ENCODE results near the gene KIAA2012.
"Not testable (repeated sequence)": the region's sequence is repeated elsewhere in the genome, so short reads cannot be mapped to it uniquely, and the experiment has no call there.

The KIAA2012 gene

GRCh38 chr2:202121532-202122162 lies 48.6 kb downstream of the KIAA2012 start:
- DNase-seq: peak; percentile 27

- no peak for DNase-seq
These were observed 49.1 kb downstream of the KIAA2012 start for GRCh38 chr2:202122163-202122540.

DNA sequence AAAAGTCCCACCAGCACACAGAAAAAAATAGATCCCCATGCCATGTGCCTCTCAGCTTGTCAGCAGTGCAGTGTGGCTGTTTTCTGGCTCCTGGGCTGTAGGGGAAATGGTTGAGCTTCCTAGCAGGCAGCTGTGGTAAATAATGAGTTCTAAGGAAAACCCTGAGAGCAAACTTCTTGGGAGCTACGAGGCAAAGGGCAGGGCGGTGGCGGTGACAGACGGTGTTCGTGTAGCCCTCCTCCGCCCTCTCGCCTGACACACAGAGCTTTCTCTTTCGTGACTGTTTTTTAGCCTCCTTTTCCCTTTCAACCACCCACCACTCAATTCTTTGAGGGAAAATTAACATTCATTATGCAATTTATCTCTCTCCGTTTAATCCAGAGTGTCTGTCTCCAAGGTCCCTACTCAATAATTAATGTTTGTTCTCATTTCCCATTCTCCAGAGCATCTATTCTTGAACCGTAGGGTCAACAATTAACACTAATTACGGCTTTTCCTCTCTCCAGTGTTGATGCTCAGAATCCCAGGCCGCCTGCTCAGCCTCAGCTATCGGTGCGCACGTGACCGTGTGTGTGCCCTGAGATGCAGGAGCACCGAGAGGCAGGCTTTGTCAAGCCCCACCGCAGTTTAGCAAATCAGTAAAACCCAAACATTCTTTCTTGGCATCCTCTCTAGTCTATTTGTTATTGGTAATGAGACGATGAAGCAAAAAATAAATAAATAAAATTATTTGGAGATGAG lies 50.1 kb downstream of the KIAA2012 start:
- DNase-seq: no peak

- DNase-seq: no peak
These were observed 51.2 kb downstream of the KIAA2012 start for GRCh38 chr2:202124286-202124685.

GRCh38 chr2:202127687-202128331 lies 54.8 kb downstream of the KIAA2012 start:
- DNase-seq: no peak

- no peak for DNase-seq
These were observed 56.8 kb downstream of the KIAA2012 start for GRCh38 chr2:202129841-202130240.

DNA sequence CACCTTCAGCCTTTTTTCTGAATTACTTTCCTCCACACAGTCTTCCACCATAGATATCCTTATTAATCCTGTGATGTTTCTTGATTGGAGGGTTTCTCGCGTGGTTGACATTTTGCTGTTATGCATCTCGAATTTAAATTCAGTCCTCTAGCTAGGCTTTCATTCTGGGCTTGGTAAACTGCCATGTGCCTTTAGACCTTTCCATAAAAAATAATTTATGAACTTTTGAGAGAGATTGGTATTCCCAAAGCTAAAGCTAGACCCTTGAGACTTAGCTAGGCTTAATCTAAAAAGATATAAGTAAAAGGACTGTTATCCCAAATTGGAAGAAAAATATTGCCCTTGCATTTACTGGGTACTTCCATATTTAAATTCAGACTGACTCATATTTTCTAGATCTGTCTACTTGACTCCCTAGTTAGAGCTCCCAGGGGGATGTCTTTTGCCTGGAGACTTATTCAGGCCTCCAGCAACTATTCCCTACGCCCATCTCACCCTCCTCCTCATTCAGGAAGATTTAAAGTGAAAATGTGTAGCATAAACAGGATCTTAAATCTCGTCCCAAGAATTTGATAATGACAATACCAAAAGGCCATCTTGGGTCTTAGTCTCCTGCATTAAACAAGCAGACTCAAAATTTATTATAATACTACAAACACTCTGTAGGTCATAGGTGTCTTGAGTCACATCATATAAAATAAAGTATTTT lies 60.3 kb downstream of the KIAA2012 start:
- DNase-seq: no peak

DNA sequence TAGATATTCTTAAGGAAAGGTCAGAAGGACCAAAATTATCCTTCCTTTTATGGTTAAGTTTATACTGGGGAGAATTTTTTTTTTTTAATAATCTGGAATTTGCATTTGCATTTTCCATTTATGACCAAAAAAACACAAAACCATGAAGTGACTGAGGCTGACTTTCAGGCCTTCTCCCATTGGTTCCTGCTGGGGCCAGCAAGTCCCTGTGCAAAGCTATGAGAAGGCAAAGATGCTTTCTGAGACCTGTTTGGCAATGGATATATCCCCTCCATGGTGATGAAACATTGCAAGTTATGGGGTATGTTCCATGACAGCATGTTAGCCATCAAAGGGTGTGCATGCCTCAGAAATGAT lies 60.8 kb downstream of the KIAA2012 start:
- no peak for DNase-seq

DNA sequence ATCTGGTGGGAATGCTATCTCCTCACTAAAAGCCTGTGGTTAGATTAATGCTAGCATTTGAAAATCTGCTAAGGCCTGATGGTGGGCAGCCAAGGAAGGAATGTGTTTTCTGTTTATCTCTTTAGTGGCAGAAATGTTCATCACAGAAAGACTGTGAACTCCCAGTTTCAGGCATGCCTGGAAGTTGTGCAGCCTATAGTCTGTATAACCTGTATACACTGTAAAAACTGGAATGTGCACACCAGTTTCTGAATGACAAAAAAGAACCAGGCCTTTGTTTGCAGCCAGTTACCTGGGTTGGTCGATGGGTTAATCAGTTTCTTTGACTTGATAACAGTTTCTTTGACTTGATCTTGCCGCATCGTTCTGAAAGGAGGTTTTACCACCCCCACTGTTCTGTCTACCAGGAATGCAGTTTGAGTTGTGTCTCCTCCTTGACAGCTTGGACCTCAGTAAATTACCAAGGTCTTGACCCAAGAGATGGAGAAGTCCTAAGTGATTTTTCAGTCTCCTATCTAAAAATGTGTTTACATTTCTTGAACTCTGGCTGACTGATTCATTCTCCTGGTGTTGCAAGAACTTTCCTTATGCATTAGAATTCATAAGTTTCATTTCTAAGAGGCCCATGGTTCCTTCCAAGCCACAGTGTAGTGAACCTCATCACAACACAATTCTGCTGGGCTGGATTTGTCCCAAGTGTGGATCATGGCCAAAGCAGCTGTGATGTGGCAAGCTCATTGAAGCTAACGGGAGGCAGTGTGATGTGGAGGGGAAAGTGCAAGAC lies 62.2 kb downstream of the KIAA2012 start:
- no peak for DNase-seq

DNA sequence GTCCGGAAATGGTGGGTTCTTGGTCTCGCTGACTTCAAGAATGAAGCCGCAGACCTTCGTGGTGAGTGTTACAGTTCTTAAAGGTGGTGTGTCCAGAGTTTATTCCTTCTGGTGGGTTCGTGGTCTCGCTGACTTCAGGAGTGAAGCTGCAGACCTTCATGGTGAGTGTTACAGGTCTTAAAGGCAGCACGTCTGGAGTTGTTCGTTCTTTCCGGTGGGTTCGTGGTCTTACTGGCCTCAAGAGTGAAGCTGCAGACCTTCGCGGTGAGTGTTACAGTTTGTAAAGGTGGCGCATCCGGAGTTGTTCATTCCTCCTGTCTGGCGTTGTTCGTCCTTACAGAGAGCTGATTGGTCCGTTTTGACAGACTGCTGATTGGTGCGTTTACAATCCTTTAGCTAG lies 63.0 kb downstream of the KIAA2012 start:
- not testable (repeated sequence) for DNase-seq

GRCh38 chr2:202136526-202136925 lies 63.5 kb downstream of the KIAA2012 start:
- no peak for DNase-seq

DNA sequence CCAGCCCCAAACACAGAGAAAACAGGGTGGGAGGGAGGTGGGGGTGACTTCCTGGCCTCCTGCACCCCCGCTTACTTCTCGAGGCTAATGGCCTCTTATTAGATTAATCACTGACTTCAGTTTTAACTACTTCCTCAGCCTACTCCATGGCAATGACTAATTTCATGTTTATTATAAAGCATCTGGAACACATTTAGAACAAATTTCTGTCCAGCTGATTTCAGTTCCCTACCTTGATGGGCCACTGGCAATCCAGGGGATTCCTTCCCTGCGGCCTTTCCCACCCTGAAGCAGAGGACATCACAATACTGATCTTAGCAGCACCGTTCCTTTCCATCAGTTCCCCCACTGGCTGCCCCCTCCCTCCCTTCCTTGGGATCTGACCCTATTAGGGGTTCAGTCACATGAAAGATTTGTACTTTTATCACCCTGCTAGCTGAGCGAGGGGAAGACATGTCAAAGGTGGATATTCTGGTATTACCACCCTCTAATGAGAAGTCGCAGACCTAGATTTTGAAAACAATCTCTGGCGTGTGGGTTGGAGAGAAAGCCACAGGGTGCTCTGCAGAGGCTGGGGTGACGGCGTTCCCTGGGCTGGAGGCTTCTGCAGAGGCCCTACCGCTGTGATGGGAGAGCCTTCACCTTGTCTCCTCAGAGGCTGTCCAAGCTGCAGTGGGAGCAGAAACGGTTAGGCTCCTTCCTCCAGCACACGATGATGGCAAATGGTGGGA lies 67.6 kb downstream of the KIAA2012 start:
- no peak for DNase-seq

DNA sequence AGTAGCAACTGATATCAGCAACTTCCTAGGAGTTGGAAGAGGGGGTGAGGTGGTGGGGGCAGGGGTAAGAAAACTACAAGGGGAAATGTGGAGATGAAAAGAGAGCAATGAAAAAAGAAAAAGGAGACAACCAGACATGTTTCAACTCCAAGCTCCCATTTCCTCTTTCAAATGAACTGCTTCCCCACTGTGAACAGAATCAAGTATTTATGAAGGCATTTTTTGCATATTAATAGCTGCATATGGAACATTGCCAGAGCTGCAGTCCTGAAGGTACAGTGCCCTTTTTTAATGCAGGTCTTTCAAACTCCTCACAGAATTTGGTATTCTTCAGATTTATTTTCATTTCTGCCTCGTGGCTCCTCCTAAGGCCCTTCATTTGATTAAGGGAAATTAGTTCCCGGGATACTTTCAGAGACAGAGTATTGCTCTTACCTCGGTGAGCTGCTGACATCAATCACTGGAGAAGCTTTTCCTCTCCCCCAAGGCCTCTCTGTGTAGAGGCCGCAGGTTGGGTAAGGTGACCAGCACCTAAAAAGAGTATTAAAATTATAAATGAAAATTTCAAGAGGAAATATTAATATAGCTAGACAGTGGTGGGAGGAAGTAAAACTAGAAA lies 68.4 kb downstream of the KIAA2012 start:
- no peak for DNase-seq

DNA sequence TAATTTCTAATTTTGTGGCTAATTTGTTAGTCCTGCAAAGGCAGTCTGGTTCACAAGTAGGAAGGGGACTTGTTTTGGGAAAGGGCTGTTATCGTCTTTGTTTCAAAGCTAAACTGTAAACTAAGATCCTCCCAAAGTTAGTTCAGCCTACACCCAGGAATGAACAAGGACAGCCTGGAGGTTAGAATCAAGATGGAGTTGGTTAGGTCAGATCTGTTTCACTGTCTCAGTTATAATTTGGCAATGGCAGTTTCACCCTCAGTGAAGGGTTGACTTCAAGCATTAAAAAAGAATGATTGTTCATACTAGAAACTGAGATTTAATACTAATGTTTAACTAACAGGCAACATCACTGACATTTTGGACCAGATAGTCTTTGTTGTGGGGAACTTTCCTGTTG lies 69.5 kb downstream of the KIAA2012 start:
- DNase-seq: no peak

DNA sequence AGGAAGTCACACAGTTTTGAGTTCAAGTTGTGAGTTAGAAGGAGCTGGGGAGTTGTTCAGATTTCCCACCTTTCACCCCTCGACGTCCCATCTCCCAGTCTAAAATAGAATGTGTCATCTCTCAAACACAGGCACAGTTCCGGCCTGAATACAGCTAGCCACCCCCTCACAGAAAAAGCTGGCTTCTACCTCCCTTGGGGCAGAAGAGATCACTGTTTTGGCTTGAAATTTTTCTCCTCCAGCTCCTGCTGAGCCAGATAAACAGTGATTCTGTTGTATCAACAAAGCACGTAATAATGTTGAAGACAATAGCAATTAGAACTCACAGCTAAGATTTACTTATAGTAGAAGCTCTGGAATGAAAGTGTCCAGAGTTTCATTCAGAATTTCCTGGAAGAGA lies 74.7 kb downstream of the KIAA2012 start:
- DNase-seq: no peak

DNA sequence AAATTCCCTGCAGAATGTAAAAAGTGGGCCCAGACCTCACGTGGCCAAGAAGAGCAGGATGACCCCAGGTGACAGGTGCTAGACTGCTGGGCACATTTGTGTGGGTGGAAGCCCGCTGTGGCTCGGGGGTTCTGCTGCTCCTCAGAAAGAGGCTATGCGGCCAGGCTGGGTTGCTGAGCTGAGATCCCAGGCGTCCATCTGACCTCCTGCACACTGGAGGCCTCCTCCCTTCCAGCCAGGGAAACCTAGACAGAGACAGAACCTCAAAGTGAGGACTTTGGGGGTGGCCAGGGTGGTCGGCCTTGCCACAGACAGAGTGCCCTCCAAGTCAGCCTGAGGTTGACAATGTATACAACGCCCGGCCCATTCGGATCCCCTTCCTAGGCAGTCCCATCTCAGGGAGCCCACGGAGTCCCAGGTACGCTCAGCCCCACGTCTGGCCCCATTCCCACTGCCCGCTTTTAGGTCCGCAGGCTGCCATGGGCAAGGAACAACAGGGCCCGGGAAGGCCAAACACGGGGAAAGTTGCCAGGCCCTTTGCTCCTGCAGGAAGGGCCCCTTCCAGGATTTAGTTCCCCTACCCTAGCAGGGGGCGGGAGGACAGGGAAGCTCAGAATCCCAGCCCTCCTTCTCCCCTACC lies 75.6 kb downstream of the KIAA2012 start:
- no peak for DNase-seq

GRCh38 chr2:202149155-202149762 lies 76.2 kb downstream of the KIAA2012 start:
- no peak for DNase-seq

DNA sequence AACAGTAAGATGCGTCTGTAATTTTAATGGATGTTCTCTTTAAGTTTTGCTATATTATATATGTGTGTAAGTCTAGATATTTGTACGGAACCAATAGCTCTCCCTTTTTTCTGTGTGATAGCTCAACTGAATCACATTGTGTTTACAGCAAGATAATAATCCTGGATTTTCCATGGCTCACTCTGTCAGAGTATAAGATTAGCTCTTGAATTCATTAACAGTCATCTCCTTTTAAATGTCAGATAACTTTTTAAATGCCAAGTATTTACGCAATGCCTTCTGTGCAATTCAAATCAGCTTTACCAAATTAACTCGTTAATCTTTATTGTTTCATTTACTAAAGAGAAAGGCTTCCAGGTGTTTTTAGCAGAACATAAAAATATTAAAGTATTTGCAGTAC lies 76.9 kb downstream of the KIAA2012 start:
- DNase-seq: no peak

- DNase-seq: no peak
These were observed 79.2 kb downstream of the KIAA2012 start for GRCh38 chr2:202152104-202152715.

GRCh38 chr2:202154613-202155012 lies 81.6 kb downstream of the KIAA2012 start:
- DNase-seq: no peak
